Omental fat pad (tissue), 4 donors: ENCODE data around the gene CNPY1. TPM values are rescaled to one million over a fixed set of nuclear protein-coding genes. Genes with fewer than 3 reads are reported as not detected.
"Not testable (repeated sequence)": the region's sequence is repeated elsewhere in the genome, so short reads cannot be mapped to it uniquely, and the experiment has no call there.

Experiments used
- ATAC-seq: fragments of 150-250 bp; one replicate; pipeline ENCODE4 v1.9.1; 2016; ENCODE audit warnings: mild to moderate bottlenecking, moderate library complexity; ENCODE audit not compliant: low FRiP score
- DNase-seq: peaks from one replicate; pipeline ENCODE4 v3.0.0-alpha.2; 2019; ENCODE audit warnings: low spot score
- CTCF ChIP-seq, 3 donors: fragments of 450-650 bp; IDR thresholded peaks; one replicate each; pipeline ENCODE4 v1.5.1; 2016 to 2017; ENCODE audit warnings: antibody characterized with exemption in 3 of 3, mild to moderate bottlenecking in 3 of 3, moderate library complexity in 2 of 3
- total RNA-seq, 4 donors: library from RNA; depleted of rRNA; stranded (reverse); fragments of >200 nt; gene quantifications; one replicate each; pipeline ENCODE4 v1.1.0, GENCODE V29; 2016

CNPY1 gene
- total RNA-seq, 4 donors from 2014 or later = not detected

GRCh38 chr7:155567646-155568332 is 21.4 kb upstream of the CNPY1 start:
- ATAC-seq = no peak
- no peak for TF ChIP-seq CTCF (IDR thresholded peaks at IDR 0.05)
- DNase-seq = no peak

- ATAC-seq (no peak), DNase-seq (no peak)
- no peak for TF ChIP-seq CTCF (IDR thresholded peaks at IDR 0.05)
Measured at GRCh38 chr7:155566011-155566836, 19.9 kb upstream of the CNPY1 start.

DNA sequence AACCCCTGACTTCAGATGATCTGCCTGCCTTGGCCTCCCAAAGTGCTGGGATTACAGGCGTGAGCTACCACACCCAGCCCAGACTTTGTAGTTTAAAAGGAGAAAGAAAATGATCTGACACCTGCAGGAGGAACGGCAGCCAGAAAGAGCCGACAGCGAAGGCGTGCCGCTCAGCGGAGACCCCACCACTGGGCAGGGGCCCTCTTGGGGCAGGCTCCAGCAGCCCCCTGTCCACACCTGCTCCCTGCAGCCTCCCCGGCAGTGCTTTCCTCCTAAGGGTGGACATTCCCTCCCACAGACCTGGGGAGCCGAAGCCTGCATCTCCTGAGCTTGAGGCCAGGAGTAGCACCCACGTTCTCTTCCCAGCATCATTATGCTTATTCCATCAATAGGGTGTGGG is 19.2 kb upstream of the CNPY1 start:
- ATAC-seq (no peak), DNase-seq (no peak)
- no peak for TF ChIP-seq CTCF (IDR thresholded peaks at IDR 0.05)

GRCh38 chr7:155562976-155563375 is 16.6 kb upstream of the CNPY1 start:
- ATAC-seq = not testable (repeated sequence)

DNA sequence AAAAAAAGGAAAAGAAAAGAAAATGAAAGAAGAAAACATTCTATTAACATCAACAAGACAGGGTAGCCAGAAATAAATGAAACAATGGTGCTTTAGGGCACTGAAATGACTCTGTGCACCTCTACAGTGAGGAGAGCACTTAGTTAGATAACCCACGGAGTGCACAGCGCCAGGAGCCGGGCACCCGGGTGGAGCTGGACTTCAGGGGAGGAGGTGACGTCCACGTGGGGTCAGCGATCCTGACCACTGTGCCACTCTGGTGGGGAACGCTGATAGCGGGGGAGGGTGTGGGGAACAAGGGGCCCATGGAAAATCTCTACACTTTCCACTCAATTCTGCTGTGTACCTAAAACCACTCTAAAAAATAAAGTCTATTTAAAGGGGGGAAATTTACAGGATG is 15.7 kb upstream of the CNPY1 start:
- TF ChIP-seq CTCF (IDR thresholded peaks at IDR 0.05) = no peak
- ATAC-seq = no peak
- no peak for DNase-seq

More at GRCh38 chr7:155562976-155563375, 16.6 kb upstream of the CNPY1 start:
- DNase-seq = not testable (repeated sequence)

DNA sequence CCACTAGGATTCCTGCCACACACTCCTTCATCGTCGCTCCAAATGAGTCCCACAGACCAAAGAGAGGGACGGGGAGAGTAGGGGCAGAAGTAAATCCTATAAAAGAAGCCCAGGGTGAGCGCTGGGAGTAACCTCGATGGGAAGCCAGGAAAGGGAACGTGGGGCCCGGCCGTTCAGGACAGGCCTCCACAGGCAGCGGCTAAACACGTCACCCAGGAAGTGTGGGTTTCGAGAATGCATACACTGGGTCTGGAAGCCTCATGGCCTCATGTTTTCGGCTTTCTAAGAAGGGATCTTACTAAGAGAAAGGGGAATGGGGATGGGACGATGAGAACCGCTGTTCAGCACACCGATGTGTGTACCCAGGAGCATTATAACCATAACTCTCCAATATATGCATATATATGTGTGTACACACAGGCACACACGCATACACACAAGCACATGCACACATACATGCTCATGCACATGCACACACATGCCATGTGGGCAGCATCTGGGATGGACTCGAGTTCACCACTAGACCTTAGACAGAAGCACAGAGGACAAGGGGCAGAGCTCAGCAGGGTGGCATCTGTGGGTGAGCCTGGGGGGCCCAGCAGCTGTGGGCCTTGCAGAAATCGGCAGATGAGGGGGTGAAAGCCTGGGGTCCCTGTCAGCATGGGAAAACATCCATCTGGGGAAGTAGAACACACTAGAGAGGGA is 14.8 kb upstream of the CNPY1 start:
- DNase-seq = no peak
- ATAC-seq = no peak
- no peak for TF ChIP-seq CTCF (IDR thresholded peaks at IDR 0.05)

DNA sequence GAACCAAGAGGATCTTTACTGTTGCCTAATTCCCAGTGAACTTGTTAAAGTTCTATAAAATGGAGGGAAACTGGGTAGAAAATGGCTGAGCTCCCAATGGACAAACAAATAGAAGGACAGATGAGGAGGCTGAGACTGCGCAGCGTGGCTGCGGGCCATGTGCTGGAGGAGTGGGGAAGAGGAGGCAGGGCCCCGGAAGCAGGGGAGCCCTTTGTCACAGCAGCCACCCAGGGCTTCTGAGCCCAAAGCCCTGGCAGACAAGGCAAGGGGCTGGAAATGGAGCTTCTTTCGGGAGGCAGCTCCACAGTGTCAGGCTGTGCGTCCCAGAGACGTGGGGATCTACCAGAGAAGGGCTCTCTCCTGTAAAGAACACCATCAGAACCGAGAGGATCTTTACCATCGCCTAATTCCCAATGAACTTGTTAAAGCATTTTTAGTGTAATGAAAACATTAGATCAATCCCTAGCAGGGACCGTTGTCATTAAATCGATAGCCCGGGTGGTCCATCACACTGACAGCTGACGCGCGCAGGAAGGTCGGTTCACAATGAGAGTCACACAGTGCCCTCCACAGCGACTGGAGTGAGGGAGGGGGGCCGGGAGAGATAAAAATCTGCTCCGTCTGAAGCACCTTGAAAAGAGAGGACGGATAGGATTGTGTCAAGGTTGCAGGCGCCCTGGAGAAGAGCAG is 14.0 kb upstream of the CNPY1 start:
- ATAC-seq (no peak), DNase-seq (no peak)
- no peak for TF ChIP-seq CTCF (IDR thresholded peaks at IDR 0.05)
